Endothelial cell of umbilical vein (primary cell): ENCODE results near the gene CYSLTR1. TPM values are rescaled to one million over a fixed set of nuclear protein-coding genes. Genes with fewer than 3 reads are reported as not detected.

Experiments
- BruUV-seq: library from RNA; stranded (reverse); fragments of 400-500 nt; replicated peaks from 2 replicates; lab custom pipeline; 2021; lab: Mats Ljungman, UMichigan
- CTCF ChIA-PET: fragments of 300-600, 350-600 bp; sonication (Branson Sonifier 250); formaldehyde crosslinking; loops from one replicate; lab custom pipeline; 2021; ENCODE audit warnings: antibody characterized with exemption, inconsistent platforms; lab: Charles Lee
- POLR2A ChIA-PET: fragments of 300-600, 350-600 bp; sonication (Branson Sonifier 250); formaldehyde crosslinking; loops from one replicate; lab custom pipeline; 2021; ENCODE audit warnings: antibody characterized with exemption, inconsistent platforms; lab: Charles Lee
- DNase-seq: peaks from one replicate; pipeline ENCODE4 v3.0.0-alpha.2; 2011; ENCODE audit warnings: low read depth, low spot score
- FAIRE-seq: peaks from 2 replicates; lab custom pipeline; 2011; peaks lifted over from hg19 to GRCh38; lab: Jason Lieb, UNC
- H2AFZ ChIP-seq: 2 replicates; pipeline ENCODE4 v1.6.0; 2012; ENCODE audit warnings: low read depth, low read length, control low read depth, inconsistent platforms
- H3K27ac ChIP-seq: 2 replicates; pipeline ENCODE4 v1.5.1; 2011; ENCODE audit warnings: low read depth, mild to moderate bottlenecking, control low read depth, low read length, moderate library complexity; ENCODE audit not compliant: insufficient read depth
- H3K27me3 ChIP-seq, 2 experiments: 2 replicates each; pipeline versions ENCODE4 v1.6.0 to v1.6.1; 2011; ENCODE audit warnings: low read length in 2 of 2, mixed read lengths in 1 of 2; ENCODE audit not compliant: control insufficient read depth in 2 of 2, insufficient read depth in 2 of 2
- H3K36me3 ChIP-seq, 2 experiments: 2 replicates in 1 of 2; 3 replicates in 1 of 2; pipeline ENCODE4 v1.5.1; 2011; ENCODE audit warnings: low read length in 2 of 2, mild to moderate bottlenecking in 1 of 2, moderate library complexity in 1 of 2; ENCODE audit not compliant: control insufficient read depth in 2 of 2, insufficient read depth in 2 of 2; ENCODE audit errors: extremely low read depth in 1 of 2
- H3K4me1 ChIP-seq: 3 replicates; pipeline ENCODE4 v1.5.1; 2011; ENCODE audit warnings: mild to moderate bottlenecking, low read length; ENCODE audit not compliant: control insufficient read depth, insufficient read depth; ENCODE audit errors: extremely low read depth
- H3K4me2 ChIP-seq: 2 replicates; pipeline ENCODE4 v1.6.1; 2011; ENCODE audit warnings: low read length, control low read depth, mixed read lengths; ENCODE audit not compliant: insufficient read depth
- H3K4me3 ChIP-seq, 3 experiments: fragments of 200-600 bp in 1 of 3; sonication (generic), shearing (Covaris generic) in 1 of 3; replicated peaks in 1 of 3; 2 replicates each; pipeline ENCODE4 v1.5.1; 2011 to 2016; ENCODE audit warnings: control low read depth in 3 of 3, low read length in 3 of 3, mild to moderate bottlenecking in 2 of 3, inconsistent platforms in 1 of 3, low read depth in 1 of 3, moderate library complexity in 1 of 3; ENCODE audit not compliant: insufficient read depth in 1 of 3
- H3K79me2 ChIP-seq: 2 replicates; pipeline ENCODE4 v1.6.0; 2012; ENCODE audit warnings: low read length, inconsistent platforms; ENCODE audit not compliant: control insufficient read depth, insufficient read depth
- H3K9ac ChIP-seq: replicated peaks from 2 replicates; pipeline ENCODE3; 2011; ENCODE audit warnings: low read length, control low read depth; ENCODE audit not compliant: insufficient read depth; ENCODE audit errors: extremely low read depth
- H3K9me1 ChIP-seq: replicated peaks from 3 replicates; pipeline ENCODE4 v1.6.0; 2011; ENCODE audit warnings: mild to moderate bottlenecking, low read length; ENCODE audit not compliant: control insufficient read depth, insufficient read depth; ENCODE audit errors: extremely low read depth
- H3K9me3 ChIP-seq: replicated peaks from 2 replicates; pipeline ENCODE4 v1.5.1; 2012; ENCODE audit warnings: low read length, inconsistent platforms; ENCODE audit not compliant: control insufficient read depth, insufficient read depth
- H4K20me1 ChIP-seq: replicated peaks from 2 replicates; pipeline ENCODE3; 2011; ENCODE audit warnings: mild to moderate bottlenecking, low read length; ENCODE audit not compliant: control insufficient read depth, insufficient read depth; ENCODE audit errors: extremely low read depth
- EZH2 ChIP-seq: IDR thresholded peaks from 2 replicates; pipeline ENCODE4 v1.6.1; 2012; ENCODE audit warnings: borderline replicate concordance, low read depth, mild to moderate bottlenecking, moderate library complexity, low read length, inconsistent platforms; ENCODE audit not compliant: severe bottlenecking
- FOS ChIP-seq: IDR thresholded peaks from 2 replicates; pipeline ENCODE4 v1.6.1; 2011; ENCODE audit warnings: mild to moderate bottlenecking, low read length, moderate library complexity, borderline replicate concordance; ENCODE audit not compliant: insufficient read depth
- GATA2 ChIP-seq: IDR thresholded peaks from 2 replicates; pipeline ENCODE4 v1.7.0; 2011; ENCODE audit warnings: low read depth, mild to moderate bottlenecking, moderate library complexity, mixed read lengths, low read length; ENCODE audit not compliant: insufficient read length, insufficient read depth
- JUN ChIP-seq: IDR thresholded peaks from 2 replicates; pipeline ENCODE4 v1.6.1; 2011; ENCODE audit warnings: borderline replicate concordance, low read depth; ENCODE audit not compliant: insufficient read length, insufficient read depth
- MYC ChIP-seq: IDR thresholded peaks from one replicate; pipeline ENCODE4 v1.6.1; 2011; ENCODE audit warnings: mild to moderate bottlenecking, low read depth, low read length
- POLR2A ChIP-seq: IDR thresholded peaks from 2 replicates; pipeline ENCODE4 v1.6.1; 2012; ENCODE audit warnings: low read depth, mild to moderate bottlenecking, control low read depth, low read length
- POLR2AphosphoS5 ChIP-seq: IDR thresholded peaks from 2 replicates; pipeline ENCODE4 v1.6.1; 2012; ENCODE audit warnings: low read depth, mild to moderate bottlenecking, control low read depth, low read length, moderate library complexity; ENCODE audit not compliant: insufficient read depth
- dilution Hi-C: fragments of 300-500 bp; cut with MboI; formaldehyde crosslinking; loops from one replicate; pipeline ENCODE4 v1.15.0; 2019; ENCODE audit warnings: low sequenced_read_pairs; ENCODE audit not compliant: extremely low pct_ligation_motif_present
- intact Hi-C: fragments of 100-400 bp; cut with micrococcal nuclease; formaldehyde crosslinking; loops from one replicate; pipeline ENCODE4 v1.10.0; 2022
- polyA plus RNA-seq, 4 experiments: library from polyadenylated mRNA; depleted of rRNA in 3 of 4; stranded (reverse) in 3 of 4; unstranded in 1 of 4; fragments of >200 nt; gene quantifications; 2 replicates each; pipeline versions ENCODE4 v1.2.1 to v1.2.3, GENCODE V29; 2011 to 2012; ENCODE audit warnings: missing spikeins in 1 of 4
- total RNA-seq: library from RNA; stranded (reverse); gene quantifications from 2 replicates; pipeline ENCODE4 v1.2.3, GENCODE V29; 2021
- TF ChIP-seq, protein P1 (sequence below): IDR thresholded peaks from 2 replicates; pipeline ENCODE4 v1.6.1; 2011; ENCODE audit not compliant: insufficient read depth, insufficient read length
- TF ChIP-seq, protein P2 (sequence below), 2 donors: IDR thresholded peaks; 1 replicate in 1 of 2; 2 replicates in 1 of 2; pipeline ENCODE4 v1.5.1; 2011; ENCODE audit warnings: low read length in 2 of 2, mild to moderate bottlenecking in 2 of 2, moderate library complexity in 2 of 2, control low read depth in 1 of 2, inconsistent platforms in 1 of 2, low read depth in 1 of 2; ENCODE audit not compliant: insufficient read depth in 1 of 2; ENCODE audit errors: extremely low read depth in 1 of 2

The CYSLTR1 gene
- total and polyA plus RNA-seq, 2 donors (not counting 3 experiments of a cell fraction or from before 2014, with no cell fraction given) = not detected

DNA sequence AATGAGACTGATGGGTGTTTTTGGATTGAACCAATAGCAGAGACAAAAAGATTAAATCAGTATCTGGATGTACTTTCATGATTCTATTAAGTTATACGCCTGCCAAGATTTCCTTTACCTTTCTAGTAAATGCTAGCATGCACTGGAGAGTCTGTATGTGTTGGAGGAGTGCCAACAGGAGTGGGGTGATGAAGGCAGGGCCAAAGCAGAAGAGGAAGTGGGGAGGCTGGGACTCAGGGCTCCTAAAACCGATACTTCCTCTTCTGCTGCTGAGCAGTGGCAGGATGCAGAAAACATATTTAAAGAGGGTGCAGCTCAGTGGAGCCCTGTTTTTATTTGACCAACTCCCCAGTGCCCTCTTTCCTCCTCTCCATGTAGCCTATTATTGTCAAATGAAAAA, 5.6 kb downstream of the CYSLTR1 start:
- Histone ChIP-seq H3K4me2 (no peak overlapping the region), H3K4me3 (no peak overlapping the region), H3K9me1 (no peaks in the 10 kb centered on the region), H3K27ac (no peak overlapping the region), H2AFZ (no peak overlapping the region), H3K27me3 (no peaks in the 10 kb centered on the region), H4K20me1 (no peaks in the 10 kb centered on the region), H3K36me3 (no peaks in the 10 kb centered on the region), H3K9ac (no peak overlapping the region), H3K4me1 (no peaks in the 10 kb centered on the region), H3K79me2 (no peaks in the 10 kb centered on the region), H3K9me3 (no peaks in the 10 kb centered on the region)
- ChIA-PET POLR2A (no interaction called here), CTCF (no interaction called here)
- BruUV-seq = no TSS peak
- FAIRE-seq (no peak), DNase-seq (no peak)
- TF ChIP-seq POLR2AphosphoS5 (no peak), POLR2A (no peak), JUN (no peak), GATA2 (no peak), EZH2 (no peak), FOS (no peak), MYC (no peak)
- TF ChIP-seq, protein P1, sequence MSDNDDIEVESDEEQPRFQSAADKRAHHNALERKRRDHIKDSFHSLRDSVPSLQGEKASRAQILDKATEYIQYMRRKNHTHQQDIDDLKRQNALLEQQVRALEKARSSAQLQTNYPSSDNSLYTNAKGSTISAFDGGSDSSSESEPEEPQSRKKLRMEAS = no peak
- TF ChIP-seq, protein P2, sequence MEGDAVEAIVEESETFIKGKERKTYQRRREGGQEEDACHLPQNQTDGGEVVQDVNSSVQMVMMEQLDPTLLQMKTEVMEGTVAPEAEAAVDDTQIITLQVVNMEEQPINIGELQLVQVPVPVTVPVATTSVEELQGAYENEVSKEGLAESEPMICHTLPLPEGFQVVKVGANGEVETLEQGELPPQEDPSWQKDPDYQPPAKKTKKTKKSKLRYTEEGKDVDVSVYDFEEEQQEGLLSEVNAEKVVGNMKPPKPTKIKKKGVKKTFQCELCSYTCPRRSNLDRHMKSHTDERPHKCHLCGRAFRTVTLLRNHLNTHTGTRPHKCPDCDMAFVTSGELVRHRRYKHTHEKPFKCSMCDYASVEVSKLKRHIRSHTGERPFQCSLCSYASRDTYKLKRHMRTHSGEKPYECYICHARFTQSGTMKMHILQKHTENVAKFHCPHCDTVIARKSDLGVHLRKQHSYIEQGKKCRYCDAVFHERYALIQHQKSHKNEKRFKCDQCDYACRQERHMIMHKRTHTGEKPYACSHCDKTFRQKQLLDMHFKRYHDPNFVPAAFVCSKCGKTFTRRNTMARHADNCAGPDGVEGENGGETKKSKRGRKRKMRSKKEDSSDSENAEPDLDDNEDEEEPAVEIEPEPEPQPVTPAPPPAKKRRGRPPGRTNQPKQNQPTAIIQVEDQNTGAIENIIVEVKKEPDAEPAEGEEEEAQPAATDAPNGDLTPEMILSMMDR (IDR thresholded peaks at IDR 0.05; ENCODE audit: extremely low read depth in 1 of 2, insufficient read depth in 1 of 2, low read depth in 1 of 2, low read length in 2 of 2) = no peak
- dilution Hi-C loops = no loop called here
- intact Hi-C loops = no loop called here
